Embryonic facial prominence (tissue), 1 donor: ENCODE data around the gene DCC.

Experiments
- DNase-seq: peaks from one replicate; pipeline ENCODE4 v3.0.0-alpha.2; 2016; ENCODE audit errors: extremely low spot score

Gene DCC

GRCh38 chr18:52605345-52605744 is 265.3 kb downstream of the DCC start:
- no peak for DNase-seq

GRCh38 chr18:52607985-52608384 is 268.0 kb downstream of the DCC start:
- no peak for DNase-seq

GRCh38 chr18:52610451-52611115 is 270.6 kb downstream of the DCC start:
- DNase-seq, result no peak

- DNase-seq, result no peak
Observed at GRCh38 chr18:52612406-52612805, 272.4 kb downstream of the DCC start.

GRCh38 chr18:52615321-52615720 is 275.3 kb downstream of the DCC start:
- DNase-seq, result no peak

GRCh38 chr18:52615943-52616342 is 275.9 kb downstream of the DCC start:
- DNase-seq, result no peak

GRCh38 chr18:52617931-52618330 is 277.9 kb downstream of the DCC start:
- no peak for DNase-seq

- no peak for DNase-seq
Observed at GRCh38 chr18:52620926-52621439, 281.0 kb downstream of the DCC start.

- DNase-seq, result no peak
Observed at GRCh38 chr18:52624702-52625101, 284.7 kb downstream of the DCC start.

- DNase-seq, result no peak
Observed at GRCh38 chr18:52636536-52636935, 296.5 kb downstream of the DCC start.

GRCh38 chr18:52648201-52648600 is 308.2 kb downstream of the DCC start:
- DNase-seq, result no peak

- DNase-seq, result no peak
Observed at GRCh38 chr18:52652391-52652790, 312.4 kb downstream of the DCC start.

- no peak for DNase-seq
Observed at GRCh38 chr18:52657043-52657805, 317.2 kb downstream of the DCC start.

GRCh38 chr18:52667463-52668065 is 327.6 kb downstream of the DCC start:
- no peak for DNase-seq

- peak; percentile 10 for DNase-seq
Observed at GRCh38 chr18:52670896-52671295, 330.9 kb downstream of the DCC start.

GRCh38 chr18:52678034-52678433 is 338.0 kb downstream of the DCC start:
- DNase-seq, result no peak

- no peak for DNase-seq
Observed at GRCh38 chr18:52678551-52678950, 338.6 kb downstream of the DCC start.

GRCh38 chr18:52679354-52679753 is 339.4 kb downstream of the DCC start:
- no peak for DNase-seq

GRCh38 chr18:52682260-52682659 is 342.3 kb downstream of the DCC start:
- DNase-seq, result no peak

GRCh38 chr18:52685316-52685715 is 345.3 kb downstream of the DCC start:
- DNase-seq, result no peak

GRCh38 chr18:52691841-52692240 is 351.8 kb downstream of the DCC start:
- no peak for DNase-seq

GRCh38 chr18:52694804-52695203 is 354.8 kb downstream of the DCC start:
- no peak for DNase-seq

- no peak for DNase-seq
Observed at GRCh38 chr18:52700116-52700515, 360.1 kb downstream of the DCC start.
